SW480 (cell line): Measurements from ENCODE around the gene PTRH2.

ENCODE experiments used
- DNase-seq: peaks from one replicate; pipeline ENCODE4 v3.0.0-alpha.2; 2016; ENCODE audit warnings: low spot score

PTRH2 gene

DNA sequence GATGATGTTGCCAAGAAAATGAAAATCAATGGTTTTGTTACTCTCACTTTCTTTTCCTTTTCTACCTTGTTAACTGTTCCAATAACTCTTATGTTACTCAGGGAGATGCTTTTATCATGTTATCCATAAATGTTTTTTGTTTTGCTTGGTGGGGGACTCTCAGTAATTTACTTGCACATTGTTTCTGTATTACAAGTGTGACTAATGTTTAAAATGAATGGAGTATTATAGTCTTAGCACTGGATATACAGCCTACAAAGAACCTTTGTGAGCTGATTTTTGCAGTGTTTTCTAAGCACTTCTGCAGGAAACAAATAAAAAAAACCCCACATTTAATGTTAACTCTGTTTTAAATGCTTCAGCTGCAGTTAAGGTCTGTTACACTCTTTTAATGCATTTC, 12.3 kb upstream of the PTRH2 start:
- DNase-seq, result no peak

- DNase-seq, result no peak
These were observed 9.2 kb upstream of the PTRH2 start for GRCh38 chr17:59716427-59716826.

GRCh38 chr17:59714255-59714654, 7.0 kb upstream of the PTRH2 start:
- DNase-seq, result no peak

- no peak for DNase-seq
These were observed 5.6 kb upstream of the PTRH2 start for GRCh38 chr17:59712862-59713261.

- no peak for DNase-seq
These were observed 4.7 kb upstream of the PTRH2 start for GRCh38 chr17:59711936-59712335.

DNA sequence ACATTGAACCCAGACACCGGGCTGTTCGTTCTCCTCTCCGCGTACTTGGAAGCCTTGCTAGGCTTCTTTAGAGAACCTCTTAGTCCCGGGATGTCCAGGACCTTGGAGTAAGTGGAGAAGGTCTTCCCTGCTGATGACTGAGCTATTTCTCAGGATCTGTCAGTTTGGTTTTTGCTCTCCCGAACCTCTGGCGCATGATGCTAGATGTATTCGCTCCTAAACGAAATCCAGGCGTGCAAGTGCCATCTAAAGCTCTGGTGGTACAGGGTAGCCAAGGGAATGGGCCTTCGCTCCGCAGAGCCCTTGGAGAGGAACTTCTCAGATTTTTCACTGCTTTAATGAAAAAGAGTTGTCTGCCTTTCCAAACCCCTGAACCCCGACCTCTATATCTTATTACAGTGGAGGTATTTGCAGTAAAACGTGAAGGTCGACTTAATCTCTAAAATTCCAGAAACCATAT, 771 bp upstream of the PTRH2 start:
- DNase-seq, result no peak

DNA sequence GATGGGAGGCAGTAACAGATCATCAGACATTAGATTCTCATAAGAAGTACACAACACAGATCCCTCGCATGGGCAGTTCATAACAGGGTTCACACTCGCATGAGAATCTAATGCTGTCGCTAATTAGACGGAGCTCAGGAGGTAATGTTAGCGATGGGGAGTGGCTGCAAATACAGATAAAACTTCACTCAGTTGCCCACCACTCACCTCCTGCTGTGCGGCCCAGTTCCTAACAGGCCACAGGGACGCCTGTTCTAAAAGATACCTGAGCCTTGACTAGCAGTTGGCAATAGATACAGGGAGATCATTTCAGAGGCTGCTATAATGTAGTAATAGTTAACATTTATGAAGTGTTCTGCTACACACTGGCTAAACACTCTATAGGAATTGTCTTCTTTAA, 4.9 kb downstream of the PTRH2 start:
- no peak for DNase-seq

DNA sequence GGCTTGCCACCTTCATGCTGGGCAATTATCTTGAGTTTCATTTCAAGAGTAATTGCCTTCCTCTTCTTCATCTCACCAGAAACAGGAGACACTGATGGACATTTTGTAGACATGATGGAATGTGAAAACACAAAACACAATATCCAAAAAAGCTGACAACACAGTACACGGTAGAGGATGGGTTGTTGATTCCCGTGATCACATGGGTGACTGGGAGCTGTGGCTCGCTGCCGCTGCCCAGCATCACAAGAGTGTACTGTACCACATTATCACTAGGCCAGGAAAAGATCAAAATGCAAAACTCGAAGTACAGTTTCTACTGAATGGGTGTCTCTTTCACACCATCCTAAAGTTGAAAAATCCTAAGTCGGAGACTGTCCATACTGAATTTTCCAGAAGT, 7.4 kb downstream of the PTRH2 start:
- no peak for DNase-seq

DNA sequence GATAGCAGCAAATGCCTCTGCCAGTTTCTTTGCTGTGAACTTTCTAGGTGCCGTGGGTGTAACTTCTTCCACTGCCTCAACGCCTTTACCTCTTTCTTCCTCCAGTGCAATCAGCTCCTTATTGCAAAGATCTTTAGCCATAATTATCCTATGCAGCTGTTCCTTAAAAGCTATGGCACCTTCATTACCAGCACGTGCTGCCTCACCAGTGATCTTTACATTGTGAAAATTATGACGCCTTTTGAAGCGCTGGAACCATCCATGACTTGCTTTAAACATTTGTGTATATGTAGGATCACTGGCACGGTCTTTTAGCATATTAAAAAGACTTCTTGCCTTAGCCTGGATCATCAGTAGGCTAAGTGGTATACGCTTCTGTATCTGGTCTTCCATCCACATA, 8.0 kb downstream of the PTRH2 start:
- DNase-seq, result no peak

DNA sequence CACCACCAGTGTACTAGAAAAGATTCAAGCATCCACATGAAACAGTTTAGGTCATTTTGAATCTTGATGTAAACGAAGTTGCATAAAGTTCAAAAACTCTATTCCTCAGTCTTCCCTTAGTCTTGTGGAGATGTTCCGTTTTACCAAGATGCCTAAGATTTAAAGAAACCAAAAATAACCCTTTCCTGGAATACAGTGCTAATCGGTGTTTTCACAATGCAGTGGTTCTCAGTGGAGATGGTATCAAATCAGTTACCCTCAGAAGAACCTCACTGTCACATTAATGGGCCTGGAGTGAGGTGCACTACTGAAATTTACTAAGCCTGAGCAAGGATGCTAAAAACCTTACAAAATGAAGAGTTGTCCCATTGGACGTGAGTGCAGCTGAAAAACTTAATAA, 9.1 kb downstream of the PTRH2 start:
- no peak for DNase-seq

DNA sequence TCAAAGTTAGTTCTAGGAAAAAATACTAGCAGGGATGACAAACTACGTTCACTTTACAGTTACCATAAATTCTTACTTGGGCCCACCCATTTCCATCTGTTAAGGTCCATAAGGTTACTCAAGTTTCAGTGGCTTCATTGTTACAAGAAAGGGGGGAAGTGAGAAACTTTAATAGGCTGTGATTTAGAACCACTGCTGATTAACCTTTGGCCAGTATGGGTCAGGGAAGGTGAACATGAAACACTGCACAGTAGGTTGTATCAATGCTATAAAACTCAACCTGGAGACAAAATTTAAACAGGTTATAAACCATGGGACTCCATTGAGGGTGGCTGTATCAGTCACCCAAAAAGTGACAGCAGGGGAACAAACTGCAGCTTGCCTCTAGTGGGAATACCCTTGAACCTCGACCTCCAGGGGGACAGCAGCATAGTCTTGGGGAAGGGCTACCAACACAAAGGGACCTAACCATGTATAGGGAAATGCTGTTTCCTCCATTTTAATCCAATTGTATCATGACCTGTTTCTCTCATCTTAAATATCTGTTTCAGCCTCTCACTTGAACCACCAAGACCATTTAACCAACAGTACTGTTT, 10.4 kb downstream of the PTRH2 start:
- no peak for DNase-seq

DNA sequence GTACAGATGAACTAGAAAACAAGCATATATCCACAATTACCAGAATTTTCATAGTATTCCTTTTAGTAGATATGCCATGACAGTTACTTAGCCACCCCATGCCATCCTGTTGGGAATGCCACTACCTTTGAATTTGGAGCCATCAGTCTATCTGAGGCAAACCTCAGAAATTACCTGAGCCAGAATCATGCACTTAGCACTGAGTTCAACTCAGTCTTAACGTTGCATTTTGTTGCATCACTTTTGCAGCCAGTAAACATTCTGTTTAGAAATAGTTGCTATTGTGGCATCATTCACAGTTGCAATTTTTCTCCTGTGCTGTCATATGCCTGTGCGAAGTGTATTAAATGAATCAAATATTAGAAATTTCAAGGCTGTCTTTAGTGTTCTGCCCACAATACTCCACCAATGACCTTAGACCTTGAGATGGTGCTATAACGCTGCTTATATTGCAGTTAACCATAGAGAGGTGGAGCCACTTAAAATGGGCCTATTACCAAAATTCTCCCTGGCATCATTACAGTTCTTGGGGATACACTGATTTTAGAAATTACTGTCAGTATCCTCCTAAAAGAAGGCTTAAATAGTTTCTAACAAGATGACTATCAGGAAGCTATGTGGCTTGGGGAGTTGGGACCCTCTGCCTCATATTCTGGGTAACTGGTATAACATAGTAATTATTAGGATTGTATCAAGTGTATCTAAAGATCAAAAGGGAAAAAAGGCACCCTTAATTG, 11.1 kb downstream of the PTRH2 start:
- peak; percentile 60 for DNase-seq

- DNase-seq, result no peak
These were observed 12.9 kb downstream of the PTRH2 start for GRCh38 chr17:59694344-59694743.

DNA sequence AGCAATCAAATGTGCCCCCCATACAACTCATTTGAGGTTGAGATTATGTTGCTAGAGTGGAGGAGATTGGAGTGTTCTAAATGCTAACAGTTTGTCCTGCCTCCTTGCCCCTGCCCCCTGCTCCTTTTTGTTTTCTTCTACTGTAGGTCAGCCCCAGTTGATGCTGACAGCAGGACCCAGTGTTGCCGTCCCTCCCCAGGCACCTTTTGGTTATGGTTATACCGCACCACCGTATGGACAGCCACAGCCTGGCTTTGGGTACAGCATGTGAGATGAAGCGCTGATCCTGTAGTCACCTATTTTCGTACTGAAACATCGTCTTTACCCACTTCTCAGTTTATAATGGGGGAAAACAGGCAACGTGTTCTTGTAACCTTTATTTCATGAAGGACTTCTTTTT, 13.6 kb downstream of the PTRH2 start:
- no peak for DNase-seq

- no peak for DNase-seq
These were observed 18.7 kb downstream of the PTRH2 start for GRCh38 chr17:59688496-59688895.

DNA sequence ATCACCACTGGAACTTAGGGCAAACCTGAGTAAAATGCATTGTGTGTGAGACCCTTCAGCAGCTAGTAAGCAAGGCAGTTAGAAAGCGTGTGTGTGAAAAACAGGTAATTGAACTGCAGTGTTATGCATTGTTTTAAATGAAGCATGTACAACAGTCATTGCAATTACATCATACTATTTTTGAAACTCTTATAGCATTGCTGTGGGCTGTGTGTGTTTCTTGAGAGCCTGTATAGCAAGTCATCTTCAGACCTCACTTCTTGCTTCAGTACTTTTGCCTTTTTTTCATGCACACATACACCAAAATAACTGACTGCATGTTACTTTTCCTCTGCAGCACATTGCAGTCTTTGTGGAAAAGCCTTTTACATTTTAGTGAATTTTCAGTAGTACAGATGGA, 19.2 kb downstream of the PTRH2 start:
- DNase-seq, result no peak

- no peak for DNase-seq
These were observed 22.3 kb downstream of the PTRH2 start for GRCh38 chr17:59684967-59685366.

DNA sequence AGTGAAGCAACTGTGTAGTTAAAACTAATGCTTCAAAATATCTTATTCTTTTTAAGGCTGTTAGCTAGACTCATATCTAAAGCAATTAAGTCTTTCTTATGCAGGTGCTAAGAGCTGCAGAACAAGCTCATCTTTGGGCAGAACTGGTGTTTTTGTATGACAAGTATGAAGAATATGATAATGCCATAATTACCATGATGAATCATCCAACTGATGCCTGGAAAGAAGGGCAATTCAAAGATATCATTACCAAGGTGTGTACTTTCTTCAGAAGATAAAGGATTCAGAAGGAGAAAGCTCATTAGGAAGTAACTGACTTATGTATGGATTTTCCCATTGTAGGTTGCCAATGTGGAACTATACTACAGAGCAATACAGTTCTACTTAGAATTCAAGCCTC, 23.9 kb downstream of the PTRH2 start:
- DNase-seq, result no peak

DNA sequence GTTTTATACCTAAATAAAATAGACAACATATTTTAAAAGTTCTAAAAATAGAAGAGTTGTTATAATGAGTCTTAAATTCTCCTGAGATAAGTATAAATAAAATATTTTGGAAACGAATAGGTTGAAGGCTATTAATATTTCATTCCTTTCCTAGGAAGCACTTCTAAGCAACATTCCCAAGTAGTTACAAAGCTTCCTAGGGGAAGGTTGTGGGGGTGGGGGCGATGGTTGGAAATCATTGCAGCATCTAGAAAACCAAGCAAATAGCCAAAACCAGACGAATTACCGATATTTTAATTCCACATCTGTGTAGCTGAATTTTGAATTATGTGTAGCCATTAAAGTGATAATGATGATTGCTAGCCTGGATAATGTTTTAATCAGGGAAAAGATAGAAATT, 26.9 kb downstream of the PTRH2 start:
- DNase-seq, result no peak

DNA sequence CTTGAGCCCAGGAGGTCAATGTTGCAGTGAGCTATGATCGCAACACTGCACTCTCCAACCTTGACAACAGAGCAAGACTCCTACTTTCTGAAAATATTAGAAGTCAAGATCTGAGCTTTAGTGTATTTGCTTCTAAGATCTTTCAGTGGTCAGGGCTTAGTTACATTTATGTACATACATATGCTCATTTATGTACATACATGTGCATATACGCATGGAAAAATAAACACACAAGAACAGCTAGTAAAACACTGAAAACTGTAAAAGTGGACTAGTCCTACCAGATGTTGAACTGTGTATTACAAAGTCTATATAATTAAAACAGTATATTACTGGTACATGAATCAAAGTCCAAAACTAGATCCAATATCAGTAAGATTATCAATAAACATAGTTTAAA, 28.3 kb downstream of the PTRH2 start:
- DNase-seq, result no peak

- DNase-seq, result no peak
These were observed 30.5 kb downstream of the PTRH2 start for GRCh38 chr17:59676716-59677115.

- no peak for DNase-seq
These were observed 32.0 kb downstream of the PTRH2 start for GRCh38 chr17:59675231-59675630.

DNA sequence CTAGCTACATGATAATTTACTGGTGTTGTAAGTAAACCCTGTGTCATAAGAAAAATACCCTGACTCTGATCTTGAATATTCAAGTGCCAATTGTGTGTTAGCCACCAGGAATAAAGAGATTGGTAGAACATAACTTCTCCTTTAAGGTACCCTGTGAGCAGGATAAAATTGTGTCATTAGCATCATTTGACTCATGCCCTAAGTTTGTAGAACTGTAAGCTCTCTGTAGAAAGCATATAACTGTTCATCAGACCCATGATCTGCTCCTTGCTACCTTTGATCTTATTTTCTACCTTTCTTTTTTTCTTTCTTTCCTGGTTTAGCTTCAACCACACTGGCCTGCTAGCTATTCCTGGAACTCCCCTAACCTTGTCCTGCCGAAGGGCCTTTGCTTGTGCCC, 35.8 kb downstream of the PTRH2 start:
- DNase-seq, result no peak

GRCh38 chr17:59669944-59670343, 37.3 kb downstream of the PTRH2 start:
- no peak for DNase-seq
